Measurements from ENCODE around the gene MRTFA. TPM values are rescaled to one million over a fixed set of nuclear protein-coding genes. Genes with fewer than 3 reads are reported as not detected.

MRTFA gene
- total RNA-seq, 4 donors from 2014 or later, result 36.3 to 98.2 (median 78.1) TPM

- H3K4me1 ChIP-seq, result peaks cover 0 to 18% (median 0%) of the 10 kb centered on the region in 4 donors
- TF ChIP-seq POLR2A (IDR thresholded peaks at IDR 0.05), result no peak
- TF ChIP-seq, protein P1, sequence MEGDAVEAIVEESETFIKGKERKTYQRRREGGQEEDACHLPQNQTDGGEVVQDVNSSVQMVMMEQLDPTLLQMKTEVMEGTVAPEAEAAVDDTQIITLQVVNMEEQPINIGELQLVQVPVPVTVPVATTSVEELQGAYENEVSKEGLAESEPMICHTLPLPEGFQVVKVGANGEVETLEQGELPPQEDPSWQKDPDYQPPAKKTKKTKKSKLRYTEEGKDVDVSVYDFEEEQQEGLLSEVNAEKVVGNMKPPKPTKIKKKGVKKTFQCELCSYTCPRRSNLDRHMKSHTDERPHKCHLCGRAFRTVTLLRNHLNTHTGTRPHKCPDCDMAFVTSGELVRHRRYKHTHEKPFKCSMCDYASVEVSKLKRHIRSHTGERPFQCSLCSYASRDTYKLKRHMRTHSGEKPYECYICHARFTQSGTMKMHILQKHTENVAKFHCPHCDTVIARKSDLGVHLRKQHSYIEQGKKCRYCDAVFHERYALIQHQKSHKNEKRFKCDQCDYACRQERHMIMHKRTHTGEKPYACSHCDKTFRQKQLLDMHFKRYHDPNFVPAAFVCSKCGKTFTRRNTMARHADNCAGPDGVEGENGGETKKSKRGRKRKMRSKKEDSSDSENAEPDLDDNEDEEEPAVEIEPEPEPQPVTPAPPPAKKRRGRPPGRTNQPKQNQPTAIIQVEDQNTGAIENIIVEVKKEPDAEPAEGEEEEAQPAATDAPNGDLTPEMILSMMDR (IDR thresholded peaks at IDR 0.05), result no peak
- no peak overlapping the region for H3K27ac ChIP-seq
- DNase-seq, result no peak
- H3K27me3 ChIP-seq, result no peaks in the 10 kb centered on the region
- H3K4me3 ChIP-seq, result no peak overlapping the region
- H3K36me3 ChIP-seq, result no peaks in the 10 kb centered on the region
- H3K9me3 ChIP-seq, result no peaks in the 10 kb centered on the region
These were observed 27.3 kb downstream of the MRTFA start for GRCh38 chr22:40609216-40609615.

GRCh38 chr22:40607506-40607905 is 29.0 kb downstream of the MRTFA start:
- Histone ChIP-seq H3K36me3 (no peaks in the 10 kb centered on the region), H3K27me3 (no peaks in the 10 kb centered on the region), H3K4me1 (peaks cover 0 to 25% (median 0%) of the 10 kb centered on the region in 4 donors), H3K9me3 (no peaks in the 10 kb centered on the region), H3K27ac (no peak overlapping the region), H3K4me3 (no peak overlapping the region)
- TF ChIP-seq POLR2A (IDR thresholded peaks at IDR 0.05), result no peak
- TF ChIP-seq, protein P1 (IDR thresholded peaks at IDR 0.05), result no peak
- no peak for DNase-seq

GRCh38 chr22:40606306-40606705 is 30.2 kb downstream of the MRTFA start:
- TF ChIP-seq, protein P1 (IDR thresholded peaks at IDR 0.05), result no peak
- no peak for TF ChIP-seq POLR2A (IDR thresholded peaks at IDR 0.05)
- Histone ChIP-seq H3K27me3 (no peaks in the 10 kb centered on the region), H3K9me3 (no peaks in the 10 kb centered on the region), H3K4me1 (peaks cover 0 to 25% (median 0%) of the 10 kb centered on the region in 4 donors), H3K4me3 (no peak overlapping the region), H3K36me3 (no peaks in the 10 kb centered on the region), H3K27ac (no peak overlapping the region)
- no peak for DNase-seq

GRCh38 chr22:40605761-40606160 is 30.8 kb downstream of the MRTFA start:
- Histone ChIP-seq H3K4me1 (peaks cover 0 to 25% (median 0%) of the 10 kb centered on the region in 4 donors), H3K9me3 (no peaks in the 10 kb centered on the region), H3K27me3 (no peaks in the 10 kb centered on the region), H3K36me3 (no peaks in the 10 kb centered on the region), H3K4me3 (no peak overlapping the region), H3K27ac (no peak overlapping the region)
- no peak for TF ChIP-seq POLR2A (IDR thresholded peaks at IDR 0.05)
- TF ChIP-seq, protein P1 (IDR thresholded peaks at IDR 0.05), result no peak
- no peak for DNase-seq

DNA sequence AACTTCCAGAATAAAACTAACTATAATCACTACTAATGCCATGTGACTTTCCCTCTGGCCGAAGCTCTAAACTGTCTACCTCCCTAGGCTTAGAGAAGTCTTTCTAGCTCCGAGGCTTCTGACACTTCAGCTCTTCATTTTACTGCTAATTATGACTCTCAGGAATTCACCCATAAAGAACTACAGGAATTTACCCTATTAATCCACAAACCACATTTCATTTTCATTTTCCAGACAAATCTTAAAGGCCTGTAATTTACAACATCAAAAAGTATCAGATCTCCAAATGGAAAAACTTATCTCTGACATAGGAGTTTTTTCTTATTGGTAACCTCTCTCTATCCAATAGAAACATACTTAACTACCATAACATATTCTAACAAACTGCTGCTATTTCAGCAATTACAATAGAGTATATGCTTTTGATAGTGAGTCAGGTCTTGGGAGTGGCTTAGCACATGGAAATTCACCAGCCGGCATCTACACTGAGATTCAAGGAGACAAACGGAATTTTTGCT is 33.4 kb downstream of the MRTFA start:
- DNase-seq, result no peak
- Histone ChIP-seq H3K9me3 (no peaks in the 10 kb centered on the region), H3K27ac (no peak overlapping the region), H3K4me1 (peaks cover 0 to 25% (median 0%) of the 10 kb centered on the region in 4 donors), H3K27me3 (no peaks in the 10 kb centered on the region), H3K4me3 (no peak overlapping the region), H3K36me3 (no peaks in the 10 kb centered on the region)
- TF ChIP-seq, protein P1 (IDR thresholded peaks at IDR 0.05), result no peak
- no peak for TF ChIP-seq POLR2A (IDR thresholded peaks at IDR 0.05)

DNA sequence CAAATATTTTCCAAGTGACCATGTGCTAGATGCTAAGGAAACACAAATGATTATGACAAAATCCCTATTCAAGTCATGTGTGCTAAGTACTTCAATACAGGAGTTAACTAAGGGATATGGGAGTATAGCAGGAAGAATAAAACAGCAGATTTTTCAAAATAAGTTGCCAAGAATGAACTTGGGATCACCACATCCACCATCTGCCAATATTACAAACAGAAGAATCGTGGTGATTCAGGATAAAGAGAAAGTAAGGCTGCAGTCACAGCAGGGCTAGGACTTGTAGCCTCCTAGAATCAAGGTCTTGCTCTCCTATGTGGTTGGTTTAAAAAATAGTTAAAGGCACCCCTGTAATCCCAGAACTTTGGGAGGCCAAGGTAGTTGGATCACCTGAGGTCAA is 34.3 kb downstream of the MRTFA start:
- DNase-seq, result no peak
- no peak overlapping the region for H3K27ac ChIP-seq
- no peaks in the 10 kb centered on the region for H3K36me3 ChIP-seq
- H3K9me3 ChIP-seq, result no peaks in the 10 kb centered on the region
- TF ChIP-seq, protein P1 (IDR thresholded peaks at IDR 0.05), result no peak
- TF ChIP-seq POLR2A (IDR thresholded peaks at IDR 0.05), result no peak
- no peak overlapping the region for H3K4me3 ChIP-seq
- no peaks in the 10 kb centered on the region for H3K27me3 ChIP-seq
- H3K4me1 ChIP-seq, result peaks cover 0 to 25% (median 2%) of the 10 kb centered on the region in 4 donors
